ENCODE data around the gene CNTN2. TPM values are rescaled to one million over a fixed set of nuclear protein-coding genes. Genes with fewer than 3 reads are reported as not detected.

Gene CNTN2
- total RNA-seq, 2 donors from 2014 or later: not detected

GRCh38 chr1:205075642-205076155, 32.7 kb downstream of the CNTN2 start:
- H3K36me3 Mint-ChIP-seq: no peaks in the 10 kb centered on the region
- H3K27ac Mint-ChIP-seq: no peak overlapping the region
- DNase-seq (ENCODE audit: low spot score in 2 of 2) (no peak), ATAC-seq (no peak)
- no peaks in the 10 kb centered on the region for H3K9me3 Mint-ChIP-seq

GRCh38 chr1:205076245-205076761, 33.3 kb downstream of the CNTN2 start:
- ATAC-seq (no peak), DNase-seq (ENCODE audit: low spot score in 2 of 2) (no peak)
- Mint-ChIP-seq H3K27ac (no peak overlapping the region), H3K9me3 (no peaks in the 10 kb centered on the region), H3K36me3 (no peaks in the 10 kb centered on the region)

- Mint-ChIP-seq H3K9me3 (no peaks in the 10 kb centered on the region), H3K36me3 (no peaks in the 10 kb centered on the region), H3K27ac (no peak overlapping the region)
- no peak for ATAC-seq
- DNase-seq (ENCODE audit: low spot score in 2 of 2): no peak
Observed at GRCh38 chr1:205077158-205077933, 34.3 kb downstream of the CNTN2 start.

- Mint-ChIP-seq H3K36me3 (no peaks in the 10 kb centered on the region), H3K9me3 (no peaks in the 10 kb centered on the region), H3K27ac (no peak overlapping the region)
- ATAC-seq: no peak
- DNase-seq (ENCODE audit: low spot score in 2 of 2): no peak
Observed at GRCh38 chr1:205077934-205078311, 34.9 kb downstream of the CNTN2 start.

GRCh38 chr1:205082431-205082830, 39.4 kb downstream of the CNTN2 start:
- Mint-ChIP-seq H3K27ac (no peak overlapping the region), H3K9me3 (no peaks in the 10 kb centered on the region), H3K36me3 (peaks cover 7 to 13% of the 10 kb centered on the region in 2 donors)
- ATAC-seq: no peak
- no peak for DNase-seq (ENCODE audit: low spot score in 2 of 2)

- Mint-ChIP-seq H3K36me3 (peaks cover 7 to 21% of the 10 kb centered on the region in 2 donors), H3K27ac (peak within 1 kb of the TSS; percentile 30 to 50), H3K9me3 (no peaks in the 10 kb centered on the region)
- ATAC-seq: no peak
- no peak for DNase-seq (ENCODE audit: low spot score in 2 of 2)
Observed at GRCh38 chr1:205084360-205084759, 41.3 kb downstream of the CNTN2 start, which contains the start of gene TMEM81. Gene TMEM81, minus strand, starts transcription at chr1:205084460. Its CDS starts 140 bp downstream, at chr1:205084320.

- peak overlapping the region in 1 of 2 donors; percentile 77 for H3K27ac Mint-ChIP-seq
- no peak for DNase-seq (ENCODE audit: low spot score in 2 of 2)
- H3K36me3 Mint-ChIP-seq: peaks cover 7 to 21% of the 10 kb centered on the region in 2 donors
- no peak for ATAC-seq
- no peaks in the 10 kb centered on the region for H3K9me3 Mint-ChIP-seq
Observed at GRCh38 chr1:205088341-205088740, 45.3 kb downstream of the CNTN2 start.

- DNase-seq (ENCODE audit: low spot score in 2 of 2) (no peak), ATAC-seq (no peak)
- Mint-ChIP-seq H3K27ac (peak overlapping the region in 1 of 2 donors; percentile 61), H3K9me3 (no peaks in the 10 kb centered on the region), H3K36me3 (peaks cover 0 to 7% of the 10 kb centered on the region in 2 donors)
Observed at GRCh38 chr1:205091043-205091740, 48.2 kb downstream of the CNTN2 start.

GRCh38 chr1:205095422-205095821, 52.4 kb downstream of the CNTN2 start:
- H3K27ac Mint-ChIP-seq: no peak overlapping the region

GRCh38 chr1:205098242-205098641, 55.2 kb downstream of the CNTN2 start:
- DNase-seq (ENCODE audit: low spot score in 2 of 2) (no peak), ATAC-seq (no peak)
- H3K9me3 Mint-ChIP-seq: no peaks in the 10 kb centered on the region
- no peaks in the 10 kb centered on the region for H3K36me3 Mint-ChIP-seq
- no peak overlapping the region for H3K27ac Mint-ChIP-seq

More at GRCh38 chr1:205095422-205095821, 52.4 kb downstream of the CNTN2 start:
- Mint-ChIP-seq H3K9me3 (no peaks in the 10 kb centered on the region), H3K36me3 (no peaks in the 10 kb centered on the region)
- DNase-seq (ENCODE audit: low spot score in 2 of 2) (no peak), ATAC-seq (no peak)

GRCh38 chr1:205102404-205102803, 59.4 kb downstream of the CNTN2 start:
- Mint-ChIP-seq H3K9me3 (no peaks in the 10 kb centered on the region), H3K27ac (peak overlapping the region in 1 of 2 donors; percentile 37)
- DNase-seq (ENCODE audit: low spot score in 2 of 2): no peak

GRCh38 chr1:205107327-205107726, 64.3 kb downstream of the CNTN2 start:
- Mint-ChIP-seq H3K27ac (no peak overlapping the region), H3K36me3 (peaks cover 4 to 8% of the 10 kb centered on the region in 2 donors), H3K9me3 (no peaks in the 10 kb centered on the region)
- no peak for ATAC-seq
- DNase-seq (ENCODE audit: low spot score in 2 of 2): no peak

More at GRCh38 chr1:205102404-205102803, 59.4 kb downstream of the CNTN2 start:
- no peak for ATAC-seq
- peaks cover 4 to 7% of the 10 kb centered on the region in 2 donors for H3K36me3 Mint-ChIP-seq

GRCh38 chr1:205108464-205108863, 65.5 kb downstream of the CNTN2 start:
- H3K27ac Mint-ChIP-seq: no peak overlapping the region
- H3K9me3 Mint-ChIP-seq: no peaks in the 10 kb centered on the region
- ATAC-seq (no peak), DNase-seq (ENCODE audit: low spot score in 2 of 2) (no peak)
- peaks cover 4 to 10% of the 10 kb centered on the region in 2 donors for H3K36me3 Mint-ChIP-seq

- Mint-ChIP-seq H3K9me3 (no peaks in the 10 kb centered on the region), H3K27ac (no peak overlapping the region), H3K36me3 (peaks cover 0 to 5% of the 10 kb centered on the region in 2 donors)
- DNase-seq (ENCODE audit: low spot score in 2 of 2): no peak
- ATAC-seq: no peak
Observed at GRCh38 chr1:205109269-205109668, 66.3 kb downstream of the CNTN2 start.

GRCh38 chr1:205109711-205110110, 66.7 kb downstream of the CNTN2 start:
- H3K9me3 Mint-ChIP-seq: no peaks in the 10 kb centered on the region
- ATAC-seq (no peak), DNase-seq (ENCODE audit: low spot score in 2 of 2) (no peak)
- peaks cover 0 to 5% of the 10 kb centered on the region in 2 donors for H3K36me3 Mint-ChIP-seq
- H3K27ac Mint-ChIP-seq: no peak overlapping the region

- Mint-ChIP-seq H3K27ac (no peak overlapping the region), H3K36me3 (peaks cover 0 to 5% of the 10 kb centered on the region in 2 donors), H3K9me3 (no peaks in the 10 kb centered on the region)
- DNase-seq (ENCODE audit: low spot score in 2 of 2) (no peak), ATAC-seq (peak in 1 of 2 donors; percentile 62)
Observed at GRCh38 chr1:205111354-205111753, 68.3 kb downstream of the CNTN2 start.

- H3K9me3 Mint-ChIP-seq: no peaks in the 10 kb centered on the region
- H3K36me3 Mint-ChIP-seq: peaks cover 8 to 16% of the 10 kb centered on the region in 2 donors
Observed at GRCh38 chr1:205118752-205119151, 75.7 kb downstream of the CNTN2 start.

More at GRCh38 chr1:205118752-205119151, 75.7 kb downstream of the CNTN2 start:
- DNase-seq (ENCODE audit: low spot score in 2 of 2) (no peak), ATAC-seq (no peak)
- peak overlapping the region in 1 of 2 donors; percentile 92 for H3K27ac Mint-ChIP-seq

Data from activated naive CD4-positive, alpha-beta T cell treated with anti-CD3 and anti-CD28 coated beads, Interleukin-2, amount 50 U/mL, for 72 hours (primary cell).